ENCODE results near the gene G6PC3.
A peak's percentile ranks its signal among the peaks of the same experiment; 100 is the strongest.
"Not testable (repeated sequence)": the region's sequence is repeated elsewhere in the genome, so short reads cannot be mapped to it uniquely, and the experiment has no call there.

G6PC3 gene

DNA sequence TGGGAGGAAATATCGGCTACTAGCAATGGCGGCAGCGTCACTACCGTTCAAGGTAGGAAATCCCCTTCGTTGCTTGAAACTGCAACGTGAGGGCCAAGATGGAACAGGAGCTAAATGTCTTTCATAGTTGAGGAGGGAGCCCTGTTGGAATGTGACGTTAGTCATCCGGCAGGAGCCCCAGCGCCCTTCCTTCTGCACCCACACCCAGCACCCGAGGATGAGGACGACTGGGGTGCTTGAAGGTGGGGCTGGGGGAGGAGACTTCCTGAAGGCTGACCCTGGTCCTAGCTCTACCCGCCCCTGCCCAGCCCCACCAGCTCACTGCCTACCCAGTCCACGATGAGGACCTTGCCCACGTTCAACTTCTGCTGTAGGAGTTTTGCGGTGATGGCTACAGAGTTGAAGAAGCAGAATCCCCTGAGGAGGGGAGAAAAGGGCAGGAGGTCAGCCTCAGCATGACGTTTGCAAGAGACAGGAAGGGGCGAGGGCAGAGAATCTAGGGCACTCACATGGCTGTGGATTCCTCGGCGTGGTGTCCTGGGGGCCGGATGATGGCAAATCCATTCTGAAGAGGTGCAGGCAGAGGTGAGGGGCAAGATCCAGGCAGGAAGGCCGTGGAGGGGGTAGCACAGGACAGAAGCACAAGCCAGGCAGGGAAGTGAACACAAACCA is 11.9 kb downstream of the G6PC3 start:
- no peak for DNase-seq (ENCODE audit: low spot score)

DNA sequence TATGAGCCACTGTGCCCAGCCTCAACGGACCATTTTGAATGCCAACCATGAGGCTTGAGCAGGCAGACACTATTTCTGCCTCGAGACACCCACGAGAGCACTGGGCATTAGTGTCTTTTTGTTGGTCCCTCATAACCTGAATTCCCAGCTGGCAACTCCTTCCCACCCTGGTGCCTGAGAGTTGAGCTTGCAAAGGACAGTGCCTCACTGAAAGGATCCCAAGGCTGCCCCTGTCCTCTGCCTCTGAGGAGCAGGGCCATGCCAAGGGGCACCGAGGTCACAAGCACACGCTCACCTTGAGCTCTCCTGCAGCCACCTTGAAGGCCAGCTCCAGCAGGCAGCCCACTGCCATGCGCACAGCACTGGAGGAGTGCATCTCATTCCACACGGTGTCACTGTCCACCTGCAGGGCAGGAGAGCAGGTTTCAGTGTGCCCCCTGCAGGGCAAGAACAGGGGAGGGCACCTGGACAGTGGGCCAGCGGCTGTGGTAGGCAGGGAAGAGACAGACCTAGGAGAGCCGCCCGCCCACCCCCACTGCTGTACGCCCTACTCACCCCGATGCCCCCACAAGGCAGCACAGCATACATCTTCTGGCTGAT is 12.8 kb downstream of the G6PC3 start:
- DNase-seq (ENCODE audit: low spot score) = peak; percentile 83

DNA sequence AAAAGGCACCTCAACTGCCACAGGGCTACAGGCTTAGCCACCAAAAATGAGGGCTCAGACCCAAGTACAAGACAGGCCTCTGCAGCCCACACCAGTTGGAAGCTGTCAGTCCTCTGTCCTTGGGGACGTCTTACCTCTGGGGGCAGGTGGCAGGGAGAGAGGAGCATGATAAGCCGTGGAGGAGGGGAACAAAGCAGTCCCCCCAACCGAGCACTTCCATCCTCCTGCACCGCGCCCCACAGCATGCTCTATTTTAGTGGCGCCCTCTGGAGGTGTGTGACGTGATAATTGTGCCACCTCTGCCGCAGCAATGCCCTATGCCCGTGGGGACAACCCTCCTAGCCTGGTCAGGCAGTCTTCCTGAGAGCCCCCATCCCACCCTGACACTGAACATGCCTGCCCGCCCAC is 13.6 kb downstream of the G6PC3 start:
- peak; percentile 65 for DNase-seq (ENCODE audit: low spot score)

DNA sequence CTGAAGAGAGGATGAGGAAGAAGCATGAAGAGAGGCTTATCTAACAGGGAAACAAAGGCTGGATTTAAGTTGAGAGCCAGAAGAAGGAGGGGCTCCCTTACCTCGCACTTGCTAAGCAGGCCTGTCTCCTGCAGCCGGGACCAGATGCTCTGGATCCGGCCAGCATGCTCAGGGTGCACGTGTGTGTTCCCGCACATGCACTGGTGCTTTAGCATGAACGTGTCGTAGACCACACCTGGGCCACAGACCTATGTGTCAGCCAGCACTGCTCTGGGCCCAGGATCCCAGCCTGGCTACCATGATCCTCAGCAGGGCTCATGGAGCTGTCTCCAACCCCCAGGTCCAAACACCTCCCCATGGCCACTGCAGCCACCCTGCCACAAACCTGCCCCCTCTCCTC is 14.4 kb downstream of the G6PC3 start:
- DNase-seq (ENCODE audit: low spot score) = no peak

DNA sequence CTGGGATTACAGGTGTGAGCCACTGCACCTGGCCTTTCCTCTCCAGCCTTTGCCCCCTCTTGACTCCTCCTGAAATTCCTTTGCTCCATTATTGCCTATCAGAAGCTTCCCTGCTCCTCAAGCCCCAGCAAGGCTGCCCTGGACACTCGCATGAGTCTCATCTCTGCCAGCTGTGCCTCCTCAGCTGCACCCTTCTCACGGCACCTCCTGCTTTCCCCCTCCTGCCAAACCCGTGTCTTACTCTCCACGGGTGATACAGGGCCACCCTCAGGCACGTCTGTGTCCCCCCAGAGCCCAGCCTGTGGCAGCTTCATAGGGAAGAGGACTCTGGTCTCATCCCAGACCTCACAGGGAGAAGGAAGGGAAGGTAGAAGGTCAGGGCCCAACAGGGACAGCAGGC is 15.4 kb downstream of the G6PC3 start:
- DNase-seq (ENCODE audit: low spot score) = no peak

DNA sequence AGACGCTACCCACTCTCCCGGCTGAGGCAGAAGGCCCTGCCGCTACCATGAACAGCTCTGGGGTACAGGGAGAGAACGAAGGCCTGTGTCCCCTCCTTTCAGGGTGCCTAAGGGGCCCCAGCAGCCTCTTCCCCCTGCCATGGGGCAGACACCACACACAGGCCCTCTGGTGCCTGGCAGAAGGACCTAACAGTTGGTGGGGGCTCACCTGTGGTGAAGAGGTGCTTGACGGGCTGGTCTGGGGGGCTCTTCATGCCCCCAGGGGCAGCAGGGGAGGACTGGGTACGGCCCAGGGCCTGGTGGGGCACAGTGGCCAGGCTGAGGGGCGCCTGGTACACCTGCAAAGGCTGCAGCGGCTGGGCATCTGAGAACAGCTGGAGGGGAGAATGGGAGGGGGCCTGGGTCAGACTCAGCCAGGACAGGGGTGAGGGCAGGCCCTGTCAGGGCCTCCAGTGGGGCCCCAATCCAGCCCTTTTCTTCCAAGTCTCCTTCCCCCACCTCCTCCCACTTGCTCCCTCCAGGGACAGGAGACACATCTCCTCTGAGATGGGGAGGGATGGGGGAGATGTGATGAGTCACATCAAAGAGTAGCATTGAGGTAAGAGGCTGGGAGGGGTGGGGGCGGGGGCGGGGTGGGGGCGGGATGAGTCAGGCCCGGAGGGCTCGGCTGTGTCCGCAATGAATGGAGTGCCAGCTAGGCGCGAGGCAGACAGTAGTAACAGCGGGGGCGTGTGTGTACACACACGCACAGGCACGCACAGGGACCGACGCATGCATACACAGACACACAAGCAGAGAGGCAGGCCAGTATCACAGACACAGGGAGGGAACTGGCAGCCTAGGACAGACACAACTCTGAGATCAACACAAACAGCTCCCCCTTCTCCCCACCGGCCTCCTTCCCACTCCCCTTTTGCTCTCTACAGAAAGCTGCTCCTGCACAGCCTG is 16.1 kb downstream of the G6PC3 start:
- DNase-seq (ENCODE audit: low spot score) = no peak

DNA sequence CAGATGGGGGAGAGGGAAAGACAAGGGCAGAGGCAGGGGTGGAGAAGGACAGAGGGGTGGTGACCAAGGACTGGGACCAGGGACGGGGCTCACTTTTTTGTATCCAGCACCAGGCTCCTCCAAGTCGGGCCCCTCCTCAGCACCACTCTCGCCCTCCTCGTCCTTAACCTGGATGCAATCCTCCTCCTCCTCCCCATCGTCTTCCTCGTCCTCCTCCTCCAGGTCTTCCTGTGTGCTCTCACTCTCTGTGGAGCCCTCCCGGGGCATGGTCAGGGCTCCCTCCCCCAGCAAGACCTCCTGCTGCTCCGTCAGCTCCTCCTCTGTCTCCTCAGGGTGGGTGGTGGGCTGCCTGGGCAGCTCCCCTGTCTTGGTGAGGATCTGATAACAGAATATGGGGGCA is 16.8 kb downstream of the G6PC3 start:
- DNase-seq (ENCODE audit: low spot score) = no peak

DNA sequence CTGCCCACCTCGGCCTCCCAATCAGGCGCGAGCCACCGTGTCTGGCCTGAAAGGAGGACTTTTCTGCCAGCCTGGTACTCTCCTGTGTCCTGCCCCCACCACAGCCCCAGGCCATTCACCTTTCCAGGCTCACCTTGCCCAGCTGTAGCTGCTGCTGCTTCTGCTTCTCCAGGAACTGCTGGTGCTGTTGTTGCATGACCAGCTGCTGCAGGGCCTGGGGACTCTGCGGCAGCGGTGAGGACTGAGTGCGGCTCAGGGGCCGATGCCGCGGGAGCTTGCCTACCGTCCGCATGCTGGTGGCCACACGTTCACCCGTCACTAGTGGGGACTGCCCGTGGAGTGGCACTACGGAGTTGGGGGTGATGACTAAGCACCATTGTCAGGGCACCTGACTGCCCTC is 17.7 kb downstream of the G6PC3 start:
- DNase-seq (ENCODE audit: low spot score) = no peak

DNA sequence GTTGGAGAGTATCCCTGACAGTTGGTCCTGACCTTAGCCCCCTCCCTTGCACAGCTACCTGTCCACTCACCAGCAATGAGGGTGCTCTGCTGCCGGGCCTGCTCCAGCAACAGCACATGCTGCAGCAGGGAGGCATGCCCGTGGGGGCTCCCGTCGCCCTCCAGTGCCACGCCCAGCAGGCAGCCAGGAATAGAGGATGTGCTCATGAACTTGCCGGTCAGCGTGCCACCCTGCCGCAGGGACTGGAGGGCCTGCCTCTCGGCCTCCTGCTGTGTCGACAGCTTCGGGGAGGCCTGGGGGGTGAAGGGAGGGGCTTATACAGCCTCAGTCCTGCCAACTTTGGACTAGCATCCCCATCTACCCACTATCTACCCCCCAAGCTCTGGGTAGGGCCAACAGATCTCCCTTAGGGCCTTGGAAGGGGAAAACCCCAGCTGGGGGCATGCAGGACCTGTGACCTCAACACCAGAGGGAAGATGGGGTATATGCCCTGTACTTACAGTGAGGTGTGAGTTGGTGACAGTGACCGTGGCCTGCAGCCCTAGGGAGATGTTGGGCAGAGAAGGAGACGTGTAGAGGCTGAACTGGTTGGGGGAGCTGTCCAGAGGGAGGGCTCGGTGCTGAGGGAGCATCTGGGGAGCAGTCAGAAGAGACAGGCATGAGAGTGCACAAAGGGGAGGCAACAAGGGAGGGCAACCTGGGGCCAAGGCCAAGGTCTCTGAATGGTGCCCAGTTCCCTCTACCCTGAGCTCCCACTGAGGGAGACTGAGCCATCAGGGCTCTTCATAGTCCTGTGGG is 20.9 kb downstream of the G6PC3 start:
- no peak for DNase-seq (ENCODE audit: low spot score)

DNA sequence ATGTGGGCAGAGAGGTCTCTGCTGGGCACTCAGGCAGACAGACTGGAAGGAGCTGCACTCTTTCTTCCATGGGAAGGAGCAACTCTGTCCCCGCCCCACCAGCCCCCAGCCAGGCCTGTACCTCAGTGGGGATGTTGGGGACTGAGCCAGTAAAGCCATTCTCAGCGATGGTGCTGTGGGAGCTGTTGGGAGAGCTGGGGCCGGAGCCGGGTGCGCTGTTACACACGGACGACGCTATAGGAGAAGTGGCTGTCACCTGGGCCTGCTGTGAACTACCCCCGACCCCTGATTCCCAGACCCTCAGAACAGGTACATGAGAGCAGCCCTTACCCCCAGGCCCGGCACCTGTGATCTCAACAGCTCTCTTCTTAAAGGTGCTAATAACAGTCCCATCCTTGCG is 21.5 kb downstream of the G6PC3 start:
- DNase-seq (ENCODE audit: low spot score) = no peak

DNA sequence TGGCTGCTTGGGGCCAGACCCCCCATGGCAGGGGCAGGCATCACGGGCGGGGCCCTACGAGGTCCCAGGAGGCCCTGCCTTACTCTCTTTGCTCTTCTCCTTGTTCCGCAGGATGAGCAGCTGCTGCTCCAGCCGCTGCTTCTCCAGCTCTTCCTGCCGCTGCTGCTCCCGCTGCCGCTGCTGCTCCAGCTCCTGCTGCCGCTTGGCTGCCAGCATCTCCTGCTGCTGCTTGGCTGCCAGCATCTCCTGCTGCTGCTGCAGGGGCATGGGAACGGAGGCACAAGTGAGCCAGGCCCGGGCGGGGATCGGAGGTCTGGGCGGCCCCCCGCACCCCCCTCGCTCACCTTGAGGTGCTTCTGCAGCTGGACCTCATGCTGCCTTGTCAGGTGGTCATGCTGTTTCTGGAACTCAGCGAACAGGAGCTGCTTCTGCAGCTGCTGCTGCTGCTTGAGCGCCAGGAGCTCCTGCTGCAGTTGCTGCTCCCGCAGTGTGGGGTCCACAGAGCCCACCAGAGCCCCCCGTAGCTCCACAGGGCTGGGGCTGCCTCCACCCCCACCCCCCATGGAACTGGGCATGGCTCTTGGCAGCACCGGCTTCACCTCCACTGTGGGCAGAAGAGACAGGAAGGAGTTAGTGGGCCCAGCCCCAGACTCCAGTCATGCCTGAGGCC is 22.8 kb downstream of the G6PC3 start:
- no peak for DNase-seq (ENCODE audit: low spot score)

DNA sequence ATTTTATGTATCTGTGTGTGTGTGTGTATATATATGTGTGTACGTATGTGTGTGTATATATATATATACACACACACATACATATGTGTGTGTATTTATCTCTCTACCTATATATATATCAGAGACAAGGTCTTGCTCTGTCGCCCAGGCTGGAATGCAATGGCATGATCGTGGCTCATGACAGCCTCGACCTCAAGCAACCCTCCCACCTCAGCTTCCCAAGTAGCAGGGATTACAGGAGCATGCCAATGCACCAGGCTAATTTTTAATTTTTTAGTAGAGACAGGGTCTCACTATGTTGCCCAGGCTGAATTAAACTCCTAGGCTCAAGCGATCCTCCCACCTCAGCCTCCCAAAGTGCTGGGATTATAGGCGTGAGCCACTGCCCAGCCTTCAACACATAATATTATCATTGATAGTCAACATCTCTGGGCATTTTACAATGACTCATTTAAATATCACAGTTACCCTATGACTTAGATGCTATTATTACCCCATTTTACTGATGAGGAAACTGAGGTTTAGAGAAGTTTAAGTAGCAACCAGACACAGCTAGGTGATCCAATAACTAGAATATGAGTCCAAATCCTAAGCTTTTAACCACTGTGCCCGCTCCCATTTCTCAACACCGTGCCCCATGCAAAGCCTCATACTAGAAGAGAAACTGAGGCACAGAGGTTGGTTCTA is 24.3 kb downstream of the G6PC3 start:
- DNase-seq (ENCODE audit: low spot score) = no peak

DNA sequence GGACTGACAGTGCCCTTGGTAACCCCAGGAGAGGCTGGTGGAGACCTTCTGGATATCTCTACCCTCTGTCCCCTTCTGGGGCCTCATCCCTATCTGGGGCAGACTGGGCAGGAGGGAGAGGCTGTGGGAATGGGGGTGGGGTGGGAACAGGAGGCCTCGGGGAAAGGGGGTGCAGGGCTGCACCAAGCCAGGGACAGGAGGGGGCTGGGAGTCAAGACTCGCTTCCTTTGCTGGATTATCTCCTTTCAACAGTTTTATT is 24.8 kb downstream of the G6PC3 start:
- no peak for DNase-seq (ENCODE audit: low spot score)

DNA sequence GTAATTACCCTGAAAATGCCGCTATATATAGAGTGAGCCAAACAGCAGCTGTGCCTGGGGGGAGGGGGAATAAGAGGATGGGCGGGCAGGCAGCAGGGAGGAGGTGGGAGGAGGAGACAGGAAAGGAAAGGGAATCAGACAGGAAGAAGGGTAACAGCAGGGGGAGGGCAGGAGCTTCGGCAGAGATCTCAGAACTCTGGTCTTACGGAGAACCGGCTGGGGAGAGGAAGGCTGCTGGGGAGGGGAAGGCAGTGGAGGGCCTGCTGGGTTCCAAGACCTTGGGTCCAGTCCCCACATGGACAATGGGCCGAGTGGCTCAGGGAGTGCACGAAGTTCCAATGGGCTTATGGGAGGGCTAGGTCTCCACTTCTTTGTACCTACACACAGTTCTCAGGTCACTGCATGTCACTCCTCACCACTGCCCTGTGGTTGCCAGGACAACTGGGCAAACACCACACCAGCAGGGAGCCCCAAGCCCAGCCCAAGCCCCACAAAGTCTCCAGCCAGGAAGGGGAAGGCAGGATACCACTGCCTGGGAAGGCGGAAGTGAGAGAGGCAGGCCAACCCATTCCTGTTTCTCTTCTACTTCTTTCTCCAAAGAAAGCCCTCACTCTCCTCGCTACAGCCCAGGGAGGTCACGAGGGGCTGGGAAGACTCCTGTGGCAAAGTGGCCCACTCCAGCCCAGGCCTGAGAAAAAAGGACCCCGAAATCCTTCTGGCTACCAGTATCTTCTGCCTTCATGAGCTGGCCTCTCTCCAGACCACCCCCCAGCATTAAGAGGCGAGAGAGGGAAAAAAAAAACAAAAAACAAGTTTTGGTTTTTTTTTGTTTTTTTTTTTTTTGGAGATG is 25.3 kb downstream of the G6PC3 start:
- DNase-seq (ENCODE audit: low spot score) = peak; percentile 57

DNA sequence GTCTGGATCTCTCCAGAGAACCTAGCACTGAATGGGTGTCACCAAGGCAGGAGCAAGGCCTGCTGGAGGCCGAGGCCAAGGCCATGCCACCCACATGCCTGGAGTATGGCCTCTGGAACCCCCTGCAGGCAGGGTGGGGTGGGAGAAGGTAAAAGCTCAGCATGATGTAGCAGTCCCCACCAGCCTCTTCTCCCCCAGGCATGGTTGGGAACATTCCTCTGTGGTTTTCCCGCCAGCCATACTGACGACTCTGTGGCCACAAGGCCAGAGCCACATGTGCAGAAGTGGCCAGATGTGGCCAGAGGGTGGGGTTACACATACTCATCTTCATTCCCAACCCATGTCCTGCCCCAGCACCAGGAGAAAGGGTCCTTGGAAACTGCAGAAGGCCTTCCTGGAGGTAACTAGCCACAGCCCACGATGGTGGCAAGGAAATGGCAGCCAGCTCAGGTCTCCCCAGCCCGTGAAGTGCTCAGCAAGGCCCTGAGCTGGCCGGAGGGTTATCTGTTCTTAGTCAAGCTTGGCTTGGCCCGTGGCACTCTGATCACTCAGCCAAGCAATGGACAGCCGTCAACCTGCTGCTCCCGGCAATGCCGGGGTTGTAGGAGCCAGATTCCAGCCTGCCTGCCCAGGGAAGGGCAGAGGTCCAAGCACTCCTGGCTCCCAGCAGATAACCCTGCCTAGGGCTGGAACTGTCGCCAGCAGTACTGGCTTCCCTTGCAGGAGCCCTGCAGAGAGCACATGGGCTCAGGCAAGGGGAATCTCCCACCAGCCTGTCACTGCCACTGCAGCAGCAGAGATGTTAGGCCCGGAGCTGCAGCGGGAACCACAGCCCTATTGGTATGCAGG is 26.8 kb downstream of the G6PC3 start:
- DNase-seq (ENCODE audit: low spot score) = no peak

DNA sequence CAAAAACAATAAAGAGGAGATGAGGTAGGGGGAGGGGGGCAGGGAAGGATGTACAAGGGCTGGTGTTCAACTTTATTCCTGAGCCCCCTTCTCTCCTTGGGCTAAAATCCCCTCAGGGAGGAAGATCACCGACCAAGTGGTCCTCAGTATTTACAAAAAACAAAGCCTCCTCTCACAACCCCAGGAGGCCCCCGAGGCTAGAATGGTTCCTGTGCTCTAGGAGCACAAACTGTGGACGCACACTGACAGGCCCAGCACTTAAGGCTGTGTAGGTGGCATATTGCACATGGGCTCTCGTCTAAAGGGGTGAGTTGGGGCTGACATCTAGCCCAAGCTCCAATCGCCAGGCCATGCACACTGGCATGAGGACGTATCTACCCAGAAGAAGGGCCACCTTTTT is 31.3 kb downstream of the G6PC3 start:
- not testable (repeated sequence) for DNase-seq (ENCODE audit: low spot score)

DNA sequence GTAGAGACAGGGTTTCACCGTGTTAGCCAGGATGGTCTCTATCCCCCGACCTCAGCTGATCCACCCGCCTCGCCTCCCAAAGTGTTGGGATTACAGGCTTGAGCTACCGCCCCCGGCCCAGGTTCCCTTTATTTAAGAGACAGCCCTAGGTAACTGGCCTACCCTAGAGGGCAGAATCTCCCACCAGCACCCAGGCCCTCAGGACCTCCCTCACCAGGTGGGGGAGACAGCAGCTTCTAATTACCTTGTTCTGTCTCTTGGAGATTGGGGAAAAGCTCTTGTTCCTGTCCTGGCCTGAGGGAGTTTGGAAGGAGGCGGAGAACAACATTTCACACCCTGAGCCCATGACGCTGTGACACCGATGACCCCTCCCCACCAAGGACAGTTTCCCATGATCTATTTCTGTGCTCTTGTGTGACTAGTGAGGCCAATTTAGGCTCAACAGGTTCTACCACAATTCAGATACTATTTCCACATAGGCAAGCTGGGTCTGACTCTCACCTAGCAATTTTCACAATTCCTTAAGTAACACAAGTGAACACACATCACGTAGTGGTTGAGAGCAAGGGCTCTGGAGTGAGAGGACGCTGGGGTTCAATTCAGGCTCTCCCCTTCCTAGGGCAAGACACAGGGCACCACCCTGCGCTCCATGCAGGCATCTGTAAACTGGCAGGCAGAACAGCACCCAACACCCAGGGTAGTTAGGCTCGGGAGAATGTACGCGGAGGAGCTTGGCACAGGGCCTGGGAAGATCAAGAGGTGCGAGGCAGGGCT is 32.5 kb downstream of the G6PC3 start:
- no peak for DNase-seq (ENCODE audit: low spot score)

DNA sequence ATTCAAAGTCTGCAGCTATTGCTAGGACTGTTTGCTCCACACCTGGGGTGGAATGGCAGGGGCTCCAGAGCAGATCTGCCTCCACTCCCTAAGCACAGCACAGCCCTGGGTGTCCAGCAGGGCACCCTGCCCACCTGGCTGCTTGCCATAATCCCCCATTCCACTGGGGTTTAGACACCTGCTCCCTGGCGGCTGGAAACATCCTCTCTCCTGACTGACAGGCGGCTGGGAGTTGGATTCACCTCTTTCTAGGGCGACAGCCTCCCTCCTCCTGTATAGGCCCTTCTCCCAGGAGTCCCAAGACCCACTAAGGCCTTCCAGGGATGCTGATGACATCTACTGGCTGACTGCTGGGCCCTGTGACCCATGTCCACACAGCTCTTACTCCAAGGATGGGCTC is 34.9 kb downstream of the G6PC3 start:
- no peak for DNase-seq (ENCODE audit: low spot score)

DNA sequence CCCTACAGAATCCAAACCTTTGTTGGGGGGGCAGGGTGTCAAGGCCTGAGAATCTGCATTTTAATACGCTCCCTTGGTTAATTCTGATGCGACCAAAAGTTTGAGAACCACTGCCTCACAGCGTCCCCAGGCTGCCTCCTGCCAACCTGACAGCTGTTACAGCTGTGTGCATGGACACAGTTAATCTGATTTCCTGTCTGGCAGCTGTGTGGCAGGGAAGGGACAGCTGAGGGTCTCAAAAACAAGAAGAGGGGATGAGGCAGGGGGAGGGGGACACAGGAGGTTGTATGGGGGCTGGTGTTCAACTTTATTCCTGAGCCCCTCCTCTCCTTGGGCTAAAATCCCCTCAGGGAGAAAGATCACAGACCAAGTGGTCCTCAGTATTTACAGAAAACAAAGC is 35.4 kb downstream of the G6PC3 start:
- no peak for DNase-seq (ENCODE audit: low spot score)
